HG03095 (cell line): ENCODE measurements around the gene SGMS1.
"Not testable (repeated sequence)": the region's sequence is repeated elsewhere in the genome, so short reads cannot be mapped to it uniquely, and the experiment has no call there.

Source experiments
- ATAC-seq: cut with Tn5 transposase; IDR thresholded peaks from one replicate; pipeline ENCODE4 v1.9.1; 2021; ENCODE audit warnings: moderate library complexity; ENCODE audit not compliant: unreplicated experiment

SGMS1 gene

DNA sequence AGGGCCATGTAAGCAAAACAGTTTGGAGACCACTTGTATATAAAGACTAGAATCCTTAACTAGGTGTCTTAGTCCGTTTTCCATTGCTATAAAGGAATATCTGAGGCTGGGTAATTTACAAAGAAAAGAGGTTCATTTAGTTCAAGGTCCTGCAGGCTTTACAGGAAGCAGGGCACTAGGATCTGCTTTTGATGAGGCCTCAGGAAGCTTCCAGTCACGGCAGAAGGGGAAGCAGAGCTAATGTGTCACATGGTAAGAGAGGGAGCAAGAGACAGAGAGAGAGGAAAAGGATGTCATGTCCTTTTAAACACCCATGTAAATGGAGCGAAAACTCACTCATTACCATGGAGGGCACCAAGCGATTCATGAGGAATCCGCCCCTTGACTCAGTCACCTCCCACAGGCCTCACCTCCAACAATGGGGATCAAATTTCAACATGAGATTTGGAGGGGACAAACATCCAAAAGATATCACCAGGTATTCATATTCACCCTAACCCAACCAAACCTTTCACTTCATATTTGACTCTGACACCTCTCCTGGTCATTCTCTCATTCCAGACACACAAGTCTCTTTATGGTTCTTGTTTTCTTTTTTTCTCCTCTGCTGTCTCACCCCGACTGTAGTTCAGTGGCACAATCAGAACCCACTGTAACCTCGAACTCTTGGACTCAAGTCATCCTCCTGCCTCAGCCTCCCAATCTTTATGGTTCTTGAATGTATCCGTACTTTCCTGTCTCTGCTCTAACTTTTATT is 342.4 kb downstream of the SGMS1 start:
- ATAC-seq: no peak

DNA sequence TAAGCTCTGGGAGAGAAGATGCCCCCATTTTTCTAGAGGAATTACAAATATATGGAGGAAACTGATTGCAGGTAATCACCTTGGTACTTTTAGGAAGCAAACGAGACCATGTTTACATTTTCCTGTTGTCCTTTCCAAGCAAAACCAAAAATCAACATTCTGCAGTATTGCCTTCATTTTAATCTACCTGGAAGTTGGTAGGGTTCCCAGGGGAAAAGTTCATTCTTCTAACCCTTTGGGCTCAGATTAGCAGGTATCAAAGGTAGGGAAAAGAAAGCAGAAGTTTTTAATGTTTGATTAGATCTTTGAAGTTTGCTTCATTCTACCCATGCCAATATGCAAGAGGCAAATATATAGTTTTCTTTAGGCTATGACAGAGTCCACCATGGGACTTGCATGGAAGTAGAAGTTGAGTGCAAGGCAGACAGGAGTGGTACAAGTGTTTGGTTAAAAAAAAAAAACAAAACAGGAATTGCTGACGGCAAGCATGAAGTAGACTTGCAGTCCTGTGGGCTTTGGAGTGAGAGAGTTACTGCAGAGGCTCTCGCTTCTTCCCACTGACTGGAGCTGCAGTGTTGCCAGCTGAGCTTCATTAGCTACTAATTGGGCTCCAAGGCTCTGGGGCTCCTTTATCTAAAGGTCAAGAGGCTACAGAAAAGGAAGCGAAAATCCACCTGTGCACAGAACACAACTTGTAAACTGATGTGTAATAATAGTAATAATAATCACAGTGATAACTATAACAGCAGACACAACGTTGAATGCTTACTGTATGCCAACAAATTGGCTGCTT is 343.5 kb downstream of the SGMS1 start:
- ATAC-seq: no peak

DNA sequence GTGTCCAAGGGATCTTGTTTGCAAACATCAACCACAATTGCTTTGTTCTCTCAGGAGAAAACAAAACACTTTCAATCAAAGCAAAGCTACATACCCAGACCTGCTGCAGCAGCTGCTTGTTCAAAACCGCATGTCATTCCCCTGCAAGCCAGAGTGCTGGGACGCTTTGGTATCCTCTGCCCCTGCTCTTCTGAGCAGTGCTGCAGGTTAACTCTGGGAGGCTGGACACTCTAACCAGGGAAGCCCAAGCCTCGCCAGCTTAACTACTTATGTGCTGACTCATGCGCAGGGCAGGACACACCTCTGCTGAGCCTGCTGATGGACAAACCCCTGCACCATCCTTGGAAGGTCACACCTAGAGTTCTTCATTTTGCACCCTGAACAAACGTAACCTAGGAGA is 344.3 kb downstream of the SGMS1 start:
- no peak for ATAC-seq

DNA sequence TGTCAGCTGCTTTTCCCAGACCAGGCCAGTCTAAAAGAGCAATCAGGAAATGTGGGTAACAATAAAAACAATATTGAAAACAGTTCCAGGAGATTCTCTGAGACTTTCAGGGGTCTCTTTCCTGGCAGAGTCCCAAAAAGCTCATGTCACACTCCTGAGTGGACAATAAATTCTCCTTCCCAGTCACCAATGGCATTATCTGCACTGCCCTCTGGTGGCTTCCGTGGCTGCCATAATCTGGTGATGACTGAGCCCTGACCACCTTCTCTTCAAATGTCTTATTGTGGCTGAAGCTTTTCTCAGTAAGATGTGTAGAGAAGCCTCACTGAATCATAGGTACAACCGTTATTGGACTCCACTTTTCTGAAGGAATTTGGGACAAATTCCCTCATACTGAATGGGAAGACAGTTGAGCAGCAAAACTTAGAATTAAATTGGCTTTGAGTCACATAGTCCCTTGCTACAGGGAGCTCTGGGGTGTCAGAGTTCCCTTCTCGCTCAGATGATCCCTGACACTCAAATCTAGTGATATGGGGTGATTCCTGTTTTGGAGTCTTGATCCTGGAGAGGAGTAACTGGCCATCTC is 348.0 kb downstream of the SGMS1 start:
- peak; percentile 66 for ATAC-seq

DNA sequence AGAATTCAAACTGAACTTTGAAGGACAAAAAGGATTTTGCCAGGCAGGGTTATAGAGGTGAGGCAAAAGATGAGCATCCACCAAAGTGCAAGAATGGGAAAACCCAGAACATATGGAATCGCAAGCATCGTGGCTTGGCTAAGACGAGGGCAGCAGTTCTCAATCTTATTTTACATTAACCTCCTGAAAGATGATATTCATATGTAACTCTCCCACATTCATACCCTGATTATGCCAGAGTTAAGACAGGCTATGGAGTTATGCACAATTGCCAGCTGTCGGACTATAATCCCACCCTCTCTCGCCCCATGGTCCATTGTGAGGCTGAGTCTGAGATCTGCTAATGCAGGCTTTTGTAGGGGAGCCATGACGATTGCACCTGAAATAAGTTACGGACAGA is 351.2 kb downstream of the SGMS1 start:
- no peak for ATAC-seq

DNA sequence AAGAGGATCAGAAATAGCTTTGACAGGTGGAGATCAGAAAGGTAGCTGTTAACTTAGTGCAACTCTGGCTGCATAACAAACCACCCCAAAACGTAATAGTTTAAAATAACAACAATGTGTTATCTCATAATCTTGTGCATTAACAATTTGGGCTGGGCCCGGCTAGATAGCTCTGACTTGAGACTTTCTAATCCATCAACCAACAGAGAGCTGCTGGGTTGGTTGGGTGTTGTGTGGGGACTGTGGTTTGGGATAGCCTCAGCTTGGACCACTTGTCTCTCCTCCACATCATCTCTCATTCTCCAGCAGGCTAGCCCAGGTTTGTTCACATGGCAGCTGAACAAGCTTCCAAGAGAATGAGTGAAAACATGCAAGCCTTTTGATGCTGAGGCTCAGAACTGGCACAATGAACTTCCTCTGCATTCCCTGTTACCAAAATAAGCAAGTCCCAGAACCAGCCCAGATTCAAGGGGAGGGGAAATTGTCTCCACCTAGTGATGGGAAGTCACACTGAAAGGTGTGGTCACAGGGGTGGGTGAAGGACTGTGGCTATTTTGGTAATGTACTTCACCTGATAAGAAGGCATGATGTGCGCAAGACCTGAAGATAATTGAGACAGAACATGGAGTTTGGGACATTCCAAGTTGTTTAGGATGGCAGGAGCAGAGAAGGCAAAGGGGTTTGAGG is 352.0 kb downstream of the SGMS1 start:
- ATAC-seq: no peak

DNA sequence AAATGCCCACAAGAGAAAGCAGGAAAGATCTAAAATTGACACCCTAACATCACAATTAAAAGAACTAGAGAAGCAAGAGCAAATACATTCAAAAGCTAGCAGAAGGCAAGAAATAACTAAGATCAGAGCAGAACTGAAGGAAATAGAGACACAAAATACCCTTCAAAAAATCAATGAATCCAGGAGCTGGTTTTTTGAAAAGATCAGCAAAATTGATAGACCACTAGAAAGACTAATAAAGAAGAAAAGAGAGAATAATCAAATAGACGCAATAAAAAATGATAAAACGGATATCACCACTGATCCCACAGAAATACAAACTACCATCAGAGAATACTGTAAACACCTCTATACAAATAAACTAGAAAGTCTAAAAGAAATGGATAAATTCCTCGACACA is 355.9 kb downstream of the SGMS1 start:
- ATAC-seq: not testable (repeated sequence)

DNA sequence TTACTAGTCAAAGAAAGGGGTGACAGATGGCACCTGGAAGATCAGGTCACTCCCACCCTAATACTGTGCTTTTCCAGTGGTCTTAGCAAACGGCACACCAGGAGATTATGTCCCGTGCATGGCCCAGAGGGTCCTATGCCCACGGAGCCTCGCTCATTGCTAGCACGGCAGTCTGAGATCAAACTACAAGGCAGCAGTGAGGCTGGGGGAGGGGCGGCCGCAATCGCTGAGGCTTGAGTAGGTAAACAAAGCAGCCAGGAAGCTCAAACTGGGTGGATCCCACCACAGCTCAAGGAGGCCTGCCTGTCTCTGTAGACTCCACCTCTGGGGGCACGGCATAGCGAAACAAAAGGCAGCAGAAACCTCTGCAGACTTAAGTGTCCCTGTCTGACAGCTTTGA is 361.1 kb downstream of the SGMS1 start:
- not testable (repeated sequence) for ATAC-seq

DNA sequence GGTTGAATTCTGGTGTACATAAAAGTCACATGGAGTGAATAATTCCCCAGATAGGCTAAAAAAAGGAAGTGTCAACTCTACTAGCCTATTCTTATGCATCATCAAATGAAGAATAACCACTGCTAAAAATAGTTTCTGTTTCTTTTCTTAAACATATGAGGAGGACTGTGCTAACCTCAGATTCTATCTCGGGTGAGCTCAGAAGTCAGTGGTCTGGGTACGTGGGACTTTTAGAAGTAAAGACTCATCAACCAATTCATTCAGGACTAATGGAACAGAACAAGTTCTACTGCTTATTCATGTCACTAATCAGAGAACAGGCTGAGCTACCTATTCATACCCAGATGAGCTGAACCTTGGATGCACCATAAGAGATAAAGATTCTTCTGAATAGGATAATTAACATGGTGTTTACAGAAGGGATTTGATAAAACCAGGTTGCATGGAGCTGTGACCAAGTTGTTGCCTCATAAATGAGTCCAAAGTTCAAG is 362.9 kb downstream of the SGMS1 start:
- peak; percentile 99 for ATAC-seq
